Ovary (tissue), 10 donors: Measurements from ENCODE around the gene PSENEN. TPM values are rescaled to one million over a fixed set of nuclear protein-coding genes. Genes with fewer than 3 reads are reported as not detected.
A peak's percentile ranks its signal among the peaks of the same experiment; 100 is the strongest.

Experiments
- DNase-seq, 5 donors: peaks; one replicate each; pipeline ENCODE4 v3.0.0-alpha.2; 2019 to 2020
- H3K27ac ChIP-seq, 2 donors: fragments of 200-600 bp; one replicate each; pipeline versions ENCODE4 v1.5.1 to v1.8.0; 2019 to 2022
- H3K27me3 ChIP-seq: fragments of 200-600 bp; one replicate; pipeline ENCODE4 v1.8.0; 2022
- H3K36me3 ChIP-seq: fragments of 200-600 bp; sonication (generic); one replicate; pipeline ENCODE4 v1.5.1; 2019
- H3K4me1 ChIP-seq: one replicate; pipeline ENCODE4 v1.8.1; 2013; ENCODE audit warnings: mild to moderate bottlenecking, moderate library complexity; ENCODE audit not compliant: insufficient read depth
- H3K4me3 ChIP-seq: fragments of 200-600 bp; sonication (generic); one replicate; pipeline ENCODE4 v1.5.1; 2017
- H3K9me3 ChIP-seq, 2 donors: fragments of 200-600 bp in 1 of 2; sonication (generic) in 1 of 2; one replicate each; pipeline versions ENCODE4 v1.5.1 to v1.8.1; 2013 to 2019; ENCODE audit warnings: mild to moderate bottlenecking in 1 of 2, moderate library complexity in 1 of 2
- EP300 ChIP-seq: sonication (generic); formaldehyde crosslinking; IDR thresholded peaks from one replicate; pipeline ENCODE4 v1.6.1; 2017; ENCODE audit warnings: antibody characterized with exemption
- POLR2A ChIP-seq: fragments of 450-650 bp; IDR thresholded peaks from one replicate; pipeline ENCODE4 v1.6.1; 2017; ENCODE audit warnings: antibody characterized with exemption, mild to moderate bottlenecking, moderate library complexity
- WGBS, 3 donors: extraction: QIAGEN DNeasy Blood & Tissue Kit in 1 of 3; methylation state at CpG; one replicate each; pipeline versions ENCODE4 v1.1.5 to v1.1.7; 2013 to 2017; 5-methylcytosine and 5-hydroxymethylcytosine counted together
- intact Hi-C, 4 donors: fragments of 100-400 bp; cut with DNase I; formaldehyde crosslinking; loops; one replicate each; pipeline versions ENCODE4 v1.11.0 to v1.15.1; 2022 to 2023
- long read RNA-seq, 3 donors: library from polyadenylated mRNA in 2 of 3; unstranded in 2 of 3; transcript quantifications; one replicate each; pipeline ENCODE4 v2.0.0 and lab custom pipeline, GENCODE V29; 2021 to 2026
- polyA plus RNA-seq, 2 donors: library from polyadenylated mRNA; stranded (reverse); fragments of 200-250 nt in 1 of 2; fragments of 350-450 nt in 1 of 2; fragmentation: Illumina TruSeq in 1 of 2; extraction: RNeasy Lipid Tissue Mini Kit (QIAGEN cat#74804) in 1 of 2; gene quantifications; one replicate each; pipeline ENCODE4 v1.2.3, GENCODE V29; 2013 to 2014
- total RNA-seq, 7 donors: library from RNA; depleted of rRNA in 2 of 7; stranded (reverse); fragments of >200 nt in 2 of 7; fragmentation: NEBNext Ultra II Directional in 3 of 7; extraction: Animal tissue kit (Norgen Biotek cat#: 25700) in 3 of 7; gene quantifications; one replicate each; pipeline versions ENCODE4 v1.1.0 to v1.2.4, GENCODE V29; 2016 to 2023
- TF ChIP-seq, protein P1 (sequence below), 3 donors: fragments of 450-650 bp in 2 of 3; fragments of 200-600 bp in 1 of 3; IDR thresholded peaks; one replicate each; pipeline versions ENCODE4 v1.5.1 to v1.8.0; 2016 to 2022; ENCODE audit warnings: antibody characterized with exemption in 3 of 3, mild to moderate bottlenecking in 1 of 3
- donor health status: DM: no; HTN: no; CAD: no; lungs with moderate emphysema.
- donor health status: DM: no; HTN: no; CAD: no.
- donor health status: Bipolar disorder and iron deficiency.
- donor health status: DM: yes; HTN: yes; CAD: no.
- donor health status: DM: no; HTN: no; CAD: no.
- donor health status: DM: yes; HTN: yes; CAD: no.

PSENEN gene, protein sequence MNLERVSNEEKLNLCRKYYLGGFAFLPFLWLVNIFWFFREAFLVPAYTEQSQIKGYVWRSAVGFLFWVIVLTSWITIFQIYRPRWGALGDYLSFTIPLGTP
- total RNA-seq (10 to 100 TPM; 23.4 to 90.4 (median 44.9) TPM), polyA plus RNA-seq (10 to 100 TPM; 34.0 to 44.6 TPM)
- long read RNA-seq, donor 1, transcript PSENEN-202 (4 exons, 1,661 nt) = major isoform, 10 of 13 reads
- long read RNA-seq, donor 1, partial matches to known transcripts = 1 of 13 reads
- long read RNA-seq, donor 1, other reads (novel, unspliced or antisense) = 0 of 13 reads
- long read RNA-seq, donor 2, transcript PSENEN-202 (4 exons, 1,661 nt) = major isoform, 33 of 41 reads
- long read RNA-seq, donor 2, partial matches to known transcripts = 6 of 41 reads
- long read RNA-seq, donor 2, other reads (novel, unspliced or antisense) = 0 of 41 reads
- long read RNA-seq, donor 3, transcript PSENEN-202 (4 exons, 1,661 nt) = major isoform, 12 of 16 reads
- long read RNA-seq, donor 3, partial matches to known transcripts = 1 of 16 reads
- long read RNA-seq, donor 3, other reads (novel, unspliced or antisense) = 0 of 16 reads

- Histone ChIP-seq H3K4me1 (peaks cover 12% of the 10 kb centered on the region), H3K9me3 (no peaks in the 10 kb centered on the region), H3K27ac (peak within 1 kb of the TSS; percentile 95 to 100), H3K4me3 (peak within 1 kb of the TSS; percentile 94), H3K27me3 (no peaks in the 10 kb centered on the region), H3K36me3 (no peaks in the 10 kb centered on the region)
- 0 to 1% (median 1%) methylated on average over 35 to 40 of the region's 40 CpGs for WGBS, 3 donors
- peak; percentile 2 for TF ChIP-seq POLR2A
- TF ChIP-seq EP300 = no peak
- intact Hi-C loops = no loop called here
- peak; percentile 96 to 98 (median 97) for DNase-seq
Measured at GRCh38 chr19:35745328-35746086, at the start of gene PSENEN, which contains the start of gene U2AF1L4. Gene PSENEN, plus strand, starts transcription at chr19:35745651. Its CDS starts 280 bp downstream, at chr19:35745931. Gene U2AF1L4, minus strand, starts transcription at chr19:35745418. Its CDS starts 27 bp downstream, at chr19:35745391.

- intact Hi-C loops = loop anchor here in 3 of 4 donors (2.0 to 10.0 kb wide), 6 partner anchors 19 to 239 kb away; partner anchors contain the start of gene LRFN3 (in 2 of the 3)
- no peaks in the 10 kb centered on the region for H3K36me3 ChIP-seq
- no peak for TF ChIP-seq POLR2A
- TF ChIP-seq, protein P1, sequence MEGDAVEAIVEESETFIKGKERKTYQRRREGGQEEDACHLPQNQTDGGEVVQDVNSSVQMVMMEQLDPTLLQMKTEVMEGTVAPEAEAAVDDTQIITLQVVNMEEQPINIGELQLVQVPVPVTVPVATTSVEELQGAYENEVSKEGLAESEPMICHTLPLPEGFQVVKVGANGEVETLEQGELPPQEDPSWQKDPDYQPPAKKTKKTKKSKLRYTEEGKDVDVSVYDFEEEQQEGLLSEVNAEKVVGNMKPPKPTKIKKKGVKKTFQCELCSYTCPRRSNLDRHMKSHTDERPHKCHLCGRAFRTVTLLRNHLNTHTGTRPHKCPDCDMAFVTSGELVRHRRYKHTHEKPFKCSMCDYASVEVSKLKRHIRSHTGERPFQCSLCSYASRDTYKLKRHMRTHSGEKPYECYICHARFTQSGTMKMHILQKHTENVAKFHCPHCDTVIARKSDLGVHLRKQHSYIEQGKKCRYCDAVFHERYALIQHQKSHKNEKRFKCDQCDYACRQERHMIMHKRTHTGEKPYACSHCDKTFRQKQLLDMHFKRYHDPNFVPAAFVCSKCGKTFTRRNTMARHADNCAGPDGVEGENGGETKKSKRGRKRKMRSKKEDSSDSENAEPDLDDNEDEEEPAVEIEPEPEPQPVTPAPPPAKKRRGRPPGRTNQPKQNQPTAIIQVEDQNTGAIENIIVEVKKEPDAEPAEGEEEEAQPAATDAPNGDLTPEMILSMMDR (IDR thresholded peaks at IDR 0.05) = no peak
- no peak for TF ChIP-seq EP300
- DNase-seq = no peak
- no peaks in the 10 kb centered on the region for H3K27me3 ChIP-seq
- H3K27ac ChIP-seq = no peak overlapping the region
- WGBS, 3 donors = 72 to 84% (median 80%) methylated on average over 2 of the region's 2 CpGs
- no peaks in the 10 kb centered on the region for H3K4me1 ChIP-seq
- no peaks in the 10 kb centered on the region for H3K9me3 ChIP-seq
- no peak overlapping the region for H3K4me3 ChIP-seq
Measured at GRCh38 chr19:35695895-35696422, 49.5 kb upstream of the PSENEN start.

DNA sequence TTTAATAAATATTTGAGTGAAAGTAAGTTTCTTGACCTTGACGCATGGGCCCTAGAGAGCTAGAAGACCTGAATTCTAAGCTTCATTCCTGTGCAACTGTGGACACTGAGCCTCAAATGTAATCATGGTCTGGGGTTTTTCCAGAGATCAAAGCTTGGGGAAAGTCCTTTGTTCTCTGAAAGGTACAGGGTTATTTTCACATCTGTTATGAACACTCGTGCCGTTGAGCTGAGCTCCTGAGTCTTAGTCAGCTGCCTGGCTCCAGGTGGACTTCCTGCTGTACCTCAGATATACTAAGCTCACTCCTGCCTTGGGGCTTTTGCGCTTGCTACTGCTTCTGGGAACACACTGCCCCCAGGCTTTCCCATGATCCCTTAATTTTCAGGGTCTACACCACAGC lies 48.6 kb upstream of the PSENEN start:
- H3K9me3 ChIP-seq = no peaks in the 10 kb centered on the region
- no peak overlapping the region for H3K4me3 ChIP-seq
- intact Hi-C loops = loop anchor here in 2 of 4 donors (2.0 to 10.0 kb wide), 3 partner anchors 18 to 238 kb away; partner anchors contain the start of gene LRFN3 (in 2 of the 2)
- no peaks in the 10 kb centered on the region for H3K27me3 ChIP-seq
- no peak for DNase-seq
- no peaks in the 10 kb centered on the region for H3K4me1 ChIP-seq
- no peak for TF ChIP-seq POLR2A
- no peak for TF ChIP-seq EP300
- TF ChIP-seq, protein P1 (IDR thresholded peaks at IDR 0.05) = no peak
- H3K36me3 ChIP-seq = no peaks in the 10 kb centered on the region
- WGBS, 3 donors = 68 to 75% (median 69%) methylated on average over 4 of the region's 4 CpGs
- no peak overlapping the region for H3K27ac ChIP-seq

DNA sequence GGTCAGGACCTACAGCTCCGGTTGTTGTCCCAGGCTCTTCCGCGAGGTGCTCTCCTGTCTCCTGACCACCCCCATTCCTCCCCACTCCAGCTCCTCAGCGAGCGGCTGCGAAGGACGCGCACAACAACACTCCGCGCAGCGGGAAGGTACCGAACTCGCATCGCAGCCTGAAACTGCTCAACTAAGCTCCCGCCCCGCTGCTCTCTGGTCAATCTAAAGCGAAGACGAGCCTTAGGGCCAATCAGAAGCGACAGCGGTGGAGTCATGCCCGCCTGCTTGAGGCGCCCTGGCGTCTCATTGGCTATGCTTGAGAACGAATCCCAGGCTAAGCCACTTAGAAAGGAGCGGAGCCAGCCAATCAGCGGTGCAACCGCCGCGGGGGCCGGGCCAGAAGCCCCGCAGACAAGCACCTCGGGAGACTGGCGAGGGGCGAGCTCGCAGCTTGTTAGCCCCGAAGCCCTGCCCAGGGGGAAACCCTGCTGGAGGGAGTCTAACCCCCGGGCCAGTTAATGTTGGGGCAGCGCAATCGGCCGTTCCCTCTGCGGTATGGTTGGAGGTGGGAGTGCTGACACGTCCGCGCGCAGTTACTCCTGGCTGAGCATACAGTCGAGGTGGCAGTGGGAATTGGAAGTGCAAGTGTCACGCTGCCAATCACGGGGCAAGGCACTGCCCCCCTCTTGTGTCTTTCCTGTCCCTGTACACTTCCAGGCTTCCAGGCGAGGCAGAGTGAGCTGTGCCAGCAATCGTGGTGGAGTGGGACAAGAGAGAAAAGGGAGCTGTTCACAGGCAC lies 43.0 kb upstream of the PSENEN start:
- peak; percentile 89 to 95 (median 91) for DNase-seq
- Histone ChIP-seq H3K4me1 (no peaks in the 10 kb centered on the region), H3K9me3 (no peaks in the 10 kb centered on the region), H3K27me3 (no peaks in the 10 kb centered on the region), H3K4me3 (peak overlapping the region; percentile 53), H3K36me3 (no peaks in the 10 kb centered on the region), H3K27ac (no peak overlapping the region)
- intact Hi-C loops = no loop called here
- TF ChIP-seq, protein P1 (IDR thresholded peaks at IDR 0.05) = no peak
- TF ChIP-seq EP300 (no peak), POLR2A (no peak)
- 0 to 1% (median 0%) methylated on average over 34 to 50 of the region's 50 CpGs for WGBS, 3 donors
